GM20431 (cell line): Measurements from ENCODE around the gene UBE2E3.
"Not testable (repeated sequence)": the region's sequence is repeated elsewhere in the genome, so short reads cannot be mapped to it uniquely, and the experiment has no call there.

Experiments
- in situ Hi-C: fragments of 300-500 bp; cut with MseI, MboI; formaldehyde crosslinking; loops from one replicate; pipeline ENCODE4 v1.15.0; 2020; ENCODE audit warnings: low sequenced_read_pairs; ENCODE audit not compliant: unreplicated experiment

The UBE2E3 gene

DNA sequence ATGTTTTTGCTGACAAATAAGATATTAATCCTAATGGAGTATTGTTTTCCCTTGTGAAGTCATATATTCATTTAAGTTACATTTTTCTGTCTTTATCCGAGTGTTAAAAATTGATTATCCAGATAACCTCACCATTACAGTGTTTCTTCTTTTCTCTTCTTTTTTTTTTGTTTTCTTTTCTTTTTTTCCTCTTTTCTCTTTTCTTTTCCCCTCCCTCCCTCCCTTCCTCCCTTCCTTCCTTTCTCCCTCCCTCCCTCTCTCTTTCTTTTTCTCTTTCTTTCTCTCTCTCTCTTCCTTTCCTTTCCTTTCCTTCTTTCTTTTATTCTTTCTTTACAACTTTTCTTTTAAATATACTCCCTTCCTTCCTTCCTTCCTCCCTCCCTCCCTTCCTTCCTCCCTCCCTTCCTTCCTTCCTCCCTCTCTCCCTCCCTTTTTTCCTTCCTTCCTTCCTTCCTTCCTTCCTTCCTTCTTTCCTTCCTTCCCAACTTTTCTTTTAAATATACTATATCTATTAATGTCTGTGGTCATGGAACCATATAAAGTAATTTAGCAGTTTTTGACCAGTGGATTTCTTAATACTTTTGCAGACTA lies 40.9 kb downstream of the UBE2E3 start:
- in situ Hi-C loops: no loop called here

DNA sequence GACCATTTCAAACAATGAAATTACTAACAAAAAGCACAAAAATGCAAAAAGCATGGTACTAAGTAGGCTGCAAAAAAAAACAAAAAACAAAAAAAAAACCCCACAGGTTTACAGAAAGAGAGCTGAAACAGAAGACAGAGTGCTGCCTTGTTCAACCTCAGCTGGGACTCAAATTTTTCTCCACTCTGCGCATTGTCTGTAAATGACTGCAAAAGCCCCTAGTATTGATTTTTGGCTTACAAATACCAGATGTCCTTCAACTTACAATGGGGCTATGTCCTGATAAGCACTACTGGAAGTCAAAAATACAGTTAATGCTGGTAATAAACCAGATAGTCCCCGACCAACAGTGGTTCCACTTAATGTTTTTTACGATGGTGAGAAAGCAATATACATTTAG lies 42.2 kb downstream of the UBE2E3 start:
- in situ Hi-C loops: no loop called here

- in situ Hi-C loops: no loop called here
Observed at GRCh38 chr2:181025004-181025403, 44.6 kb downstream of the UBE2E3 start.

GRCh38 chr2:181036445-181036844 lies 56.0 kb downstream of the UBE2E3 start:
- in situ Hi-C loops: no loop called here

DNA sequence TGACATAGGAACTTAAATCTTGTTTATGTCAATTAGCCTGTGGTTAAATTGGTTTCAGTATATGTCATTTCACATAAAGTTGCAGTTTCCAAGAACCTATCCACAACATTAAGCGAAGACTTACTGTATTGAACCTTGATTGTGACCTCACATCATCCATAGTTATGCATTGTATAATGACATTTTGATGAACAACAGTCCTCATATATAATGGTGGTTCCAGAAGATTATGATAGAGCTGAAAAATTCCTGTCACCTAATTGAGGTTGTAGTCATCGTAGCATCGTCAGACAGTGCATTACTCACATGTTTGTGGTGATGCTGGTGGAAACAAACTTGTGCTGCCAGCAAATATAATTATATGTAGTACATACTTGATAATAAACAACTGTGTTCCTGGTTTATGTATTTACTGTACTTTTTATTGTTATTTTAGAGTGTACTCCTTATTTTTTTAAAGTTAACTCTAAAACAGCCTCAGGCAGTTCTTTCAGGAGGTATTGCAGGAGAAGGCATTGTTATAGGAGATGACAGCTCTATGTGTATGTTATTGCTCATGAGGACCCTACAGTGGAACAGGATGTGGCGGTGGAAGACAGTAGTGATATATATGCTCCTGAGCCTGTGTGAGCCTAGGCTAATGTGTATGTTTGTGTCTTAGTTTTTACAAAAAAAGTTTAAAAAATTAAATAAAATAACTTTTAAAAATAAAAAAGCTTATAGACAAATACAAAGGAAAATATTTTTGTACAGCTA lies 56.6 kb downstream of the UBE2E3 start:
- in situ Hi-C loops: no loop called here

DNA sequence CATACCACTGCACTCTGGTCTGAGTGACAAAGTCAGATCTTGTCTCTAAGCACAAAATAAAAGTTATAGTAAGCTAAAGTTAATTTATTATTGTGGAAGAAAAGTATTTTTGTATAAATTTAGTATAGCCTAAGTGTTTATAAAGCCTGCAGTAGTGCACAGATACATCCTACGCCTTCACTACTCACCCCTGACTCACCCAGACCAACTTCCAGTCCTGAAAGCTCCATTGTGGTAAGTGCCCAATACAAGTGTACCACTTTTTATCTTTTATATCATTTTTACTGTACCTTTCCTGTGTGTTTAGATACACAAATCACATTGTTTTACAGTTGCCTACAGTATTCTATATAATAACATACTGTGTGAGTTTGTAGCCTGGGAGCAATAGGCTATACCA lies 57.5 kb downstream of the UBE2E3 start:
- in situ Hi-C loops: no loop called here

DNA sequence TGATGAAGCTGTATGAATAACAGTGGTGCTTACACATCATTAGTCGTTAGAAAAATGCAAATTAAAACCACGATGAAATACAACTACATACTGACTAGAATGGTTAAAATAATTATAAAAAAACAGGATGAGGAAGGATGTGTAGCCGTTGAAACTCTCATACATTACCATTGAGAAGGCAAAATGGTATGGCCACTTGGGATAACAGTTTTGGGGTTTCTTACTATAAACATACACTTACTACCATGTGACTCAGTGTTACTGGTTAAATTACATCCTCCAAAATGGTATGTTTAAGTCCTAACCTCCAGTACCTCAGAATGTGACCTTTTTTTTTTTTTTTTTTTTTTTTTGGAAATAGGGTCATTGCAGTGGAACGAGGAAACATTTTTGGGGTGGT lies 58.4 kb downstream of the UBE2E3 start:
- in situ Hi-C loops: no loop called here

DNA sequence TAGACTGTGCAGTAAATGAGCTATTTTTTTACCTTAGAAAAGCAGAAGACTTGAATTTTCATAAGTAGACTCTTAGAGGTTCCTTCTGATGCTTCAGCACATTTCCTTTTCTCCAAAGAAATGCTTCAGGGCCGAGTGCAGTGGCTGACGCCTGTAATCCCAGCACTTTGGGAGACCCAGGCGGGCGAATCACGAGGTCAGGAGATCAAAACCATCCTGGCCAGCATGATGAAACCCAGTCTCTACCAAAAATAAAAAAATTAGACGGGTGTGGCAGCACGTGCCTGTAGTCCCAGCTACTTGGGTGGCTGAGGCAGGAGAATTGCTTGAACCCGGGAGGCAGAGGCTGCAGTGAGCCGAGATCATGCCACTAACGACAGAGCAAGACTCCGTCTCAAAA lies 60.4 kb downstream of the UBE2E3 start:
- in situ Hi-C loops: not testable (repeated sequence)

DNA sequence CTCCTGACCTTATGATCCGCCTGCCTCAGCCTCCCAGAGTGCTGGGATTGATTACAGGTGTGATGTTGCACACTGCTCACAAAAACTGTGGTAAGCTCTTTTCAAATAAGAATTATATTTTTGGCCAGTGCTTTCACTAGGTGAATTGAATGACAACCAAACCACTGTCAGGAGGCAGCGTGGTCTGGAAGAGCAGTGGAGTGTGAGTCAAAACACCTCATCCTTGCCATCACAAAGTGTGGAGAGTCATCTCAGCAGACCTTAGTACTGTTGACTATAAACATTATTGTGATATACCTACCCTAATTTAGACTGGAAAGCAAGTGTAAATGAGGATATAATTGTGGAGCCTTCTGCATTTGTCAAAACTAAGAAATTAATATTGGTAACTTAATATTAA lies 61.3 kb downstream of the UBE2E3 start:
- in situ Hi-C loops: no loop called here

- in situ Hi-C loops: no loop called here
Observed at GRCh38 chr2:181042706-181043105, 62.3 kb downstream of the UBE2E3 start.

DNA sequence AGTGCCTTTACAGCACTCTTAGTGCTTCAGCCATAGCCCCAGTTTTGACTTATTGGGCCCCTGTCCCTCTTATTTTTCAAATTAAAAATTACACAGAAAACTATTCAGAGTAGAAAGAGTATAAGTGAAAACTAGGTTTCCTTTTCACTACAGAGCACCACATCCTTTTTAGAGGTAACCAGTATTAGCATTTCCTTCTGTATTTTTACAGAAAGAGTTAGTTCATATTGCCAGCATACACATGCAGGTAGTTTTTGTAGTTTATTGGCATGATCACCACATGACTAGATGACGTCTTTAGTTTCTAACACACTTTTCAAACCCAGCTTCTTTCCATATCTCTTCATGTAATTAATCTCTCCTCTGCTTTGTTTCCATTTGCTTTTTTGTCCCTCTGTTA lies 66.4 kb downstream of the UBE2E3 start:
- in situ Hi-C loops: no loop called here

- in situ Hi-C loops: no loop called here
Observed at GRCh38 chr2:181047829-181048228, 67.4 kb downstream of the UBE2E3 start.

- in situ Hi-C loops: loop anchor here (25.0 kb wide), 1 partner anchor 940 kb away; no protein-coding TSS in a partner anchor
Observed at GRCh38 chr2:181051861-181052522, 71.6 kb downstream of the UBE2E3 start.

DNA sequence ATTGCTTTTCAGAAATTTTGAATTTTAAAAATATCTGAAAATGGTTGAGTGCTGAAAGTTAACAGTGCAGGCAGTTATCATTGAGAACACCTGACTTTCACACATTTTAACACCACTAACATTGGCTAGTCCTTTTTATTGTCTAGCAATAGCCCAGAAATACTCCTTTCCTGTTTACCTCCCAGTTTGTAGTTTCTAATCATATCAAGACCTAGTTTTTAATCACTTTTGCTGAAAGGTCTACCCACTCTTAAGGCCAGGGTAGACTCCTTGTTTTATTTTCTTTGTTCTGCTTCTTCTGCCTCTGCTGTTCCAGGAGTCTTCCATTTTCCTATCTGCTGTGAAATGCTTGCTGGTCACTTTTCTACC lies 72.1 kb downstream of the UBE2E3 start:
- in situ Hi-C loops: loop anchor here (25.0 kb wide), 1 partner anchor 940 kb away; no protein-coding TSS in a partner anchor

GRCh38 chr2:181054256-181054655 lies 73.9 kb downstream of the UBE2E3 start:
- in situ Hi-C loops: loop anchor here (25.0 kb wide), 1 partner anchor 942 kb away; no protein-coding TSS in a partner anchor

DNA sequence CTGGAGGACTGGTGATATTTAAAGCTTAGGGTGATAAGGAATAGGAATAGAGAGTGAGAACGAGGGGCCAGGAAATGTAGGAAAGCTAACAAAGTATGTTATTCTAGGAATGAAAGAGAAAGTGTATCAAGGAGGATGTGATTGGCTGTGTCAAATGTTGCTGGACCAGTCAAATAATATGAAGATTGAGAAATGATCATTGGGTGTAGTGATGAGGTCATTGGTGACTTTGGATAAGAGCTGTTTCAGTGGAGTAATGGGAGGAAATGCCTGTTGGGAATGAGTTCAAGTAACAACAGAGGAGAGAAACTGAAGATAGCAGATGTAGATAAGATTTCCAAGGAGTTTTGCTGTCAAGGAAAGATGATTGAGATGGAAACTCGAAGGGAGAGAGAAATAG lies 74.4 kb downstream of the UBE2E3 start:
- in situ Hi-C loops: loop anchor here (25.0 kb wide), 1 partner anchor 943 kb away; no protein-coding TSS in a partner anchor

- in situ Hi-C loops: loop anchor here (25.0 kb wide), 1 partner anchor 946 kb away; no protein-coding TSS in a partner anchor
Observed at GRCh38 chr2:181058378-181059269, 78.2 kb downstream of the UBE2E3 start.

DNA sequence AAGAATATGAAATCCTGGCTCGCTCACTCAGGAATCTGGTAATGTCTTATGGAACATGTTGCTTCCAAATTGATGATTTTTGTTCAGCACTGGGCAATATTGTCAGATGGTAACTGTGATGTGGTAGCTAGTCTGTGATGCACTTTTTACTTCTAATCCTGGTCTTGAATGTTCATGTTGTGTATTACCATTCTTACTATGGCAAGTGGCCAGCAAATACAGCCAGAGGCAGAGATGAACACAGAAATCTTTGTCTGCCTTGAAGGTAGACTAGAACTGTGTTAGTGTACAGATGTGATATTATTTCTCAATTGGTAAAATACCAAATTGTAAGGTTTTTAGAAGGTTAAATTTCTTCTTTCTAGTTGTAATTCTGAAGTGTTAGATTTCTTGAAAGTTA lies 83.3 kb downstream of the UBE2E3 start:
- in situ Hi-C loops: loop anchor here (25.0 kb wide), 1 partner anchor 951 kb away; no protein-coding TSS in a partner anchor

DNA sequence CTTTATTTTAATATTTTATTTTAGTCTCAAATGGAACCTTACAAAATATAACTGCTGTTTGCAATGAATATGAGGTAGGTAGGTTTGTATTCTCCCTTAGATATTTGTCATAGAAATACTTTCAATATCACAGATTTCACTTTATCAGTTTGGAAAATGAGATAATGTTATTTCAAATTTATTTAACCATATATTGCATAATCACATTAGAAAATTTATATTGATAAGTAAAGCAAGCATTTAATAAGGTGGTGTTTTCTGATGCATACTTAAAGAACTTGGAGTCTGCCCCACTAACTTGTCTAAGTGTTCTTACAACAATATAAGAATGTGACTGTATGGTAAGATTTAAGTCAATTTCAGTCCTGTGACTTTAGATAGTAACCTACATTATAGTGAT lies 85.1 kb downstream of the UBE2E3 start:
- in situ Hi-C loops: loop anchor here (25.0 kb wide), 1 partner anchor 953 kb away; no protein-coding TSS in a partner anchor

DNA sequence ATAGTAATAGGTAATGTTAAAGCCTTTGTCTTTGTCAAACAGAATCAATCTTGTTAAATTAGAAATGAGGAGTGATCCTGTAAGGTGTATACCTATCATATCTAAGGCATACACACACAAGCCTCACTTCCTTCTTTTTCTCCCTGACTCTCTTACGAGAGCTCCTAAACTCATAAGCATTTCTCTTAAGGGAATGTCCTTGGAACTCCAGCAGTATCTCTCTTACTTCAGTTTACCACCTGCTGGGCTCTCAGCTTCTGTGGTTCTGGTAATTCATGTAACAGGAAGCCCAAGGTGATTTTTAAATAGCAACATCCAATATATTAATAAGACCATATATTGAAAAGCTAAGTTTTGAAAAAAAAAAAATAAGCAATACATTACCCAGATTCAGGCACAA lies 85.9 kb downstream of the UBE2E3 start:
- in situ Hi-C loops: loop anchor here (25.0 kb wide), 1 partner anchor 954 kb away; no protein-coding TSS in a partner anchor
